Activated naive CD4-positive, alpha-beta T cell treated with anti-CD3 and anti-CD28 coated beads, Interleukin-2, amount 50 U/mL, for 24 hours (primary cell): ENCODE results near the gene TMEM147.

Source experiments
- H3K27ac Mint-ChIP-seq: one replicate; pipeline ENCODE4 v1.8.0; 2021; ENCODE audit warnings: mild to moderate bottlenecking, mixed read lengths
- H3K27me3 Mint-ChIP-seq: one replicate; pipeline ENCODE4 v1.8.0; 2021; ENCODE audit warnings: mixed read lengths
- H3K36me3 Mint-ChIP-seq: one replicate; pipeline ENCODE4 v1.8.0; 2021; ENCODE audit warnings: mixed read lengths
- H3K4me1 Mint-ChIP-seq: one replicate; pipeline ENCODE4 v1.8.0; 2021; ENCODE audit warnings: mixed read lengths
- H3K4me3 Mint-ChIP-seq: one replicate; pipeline ENCODE4 v1.8.0; 2021; ENCODE audit warnings: mild to moderate bottlenecking, mixed read lengths
- H3K9me3 Mint-ChIP-seq: one replicate; pipeline ENCODE4 v1.8.0; 2021; ENCODE audit warnings: mixed read lengths

Gene TMEM147

GRCh38 chr19:35533822-35534392 is 11.5 kb upstream of the TMEM147 start:
- H3K36me3 Mint-ChIP-seq = no peaks in the 10 kb centered on the region
- H3K4me1 Mint-ChIP-seq = peaks cover 17% of the 10 kb centered on the region
- H3K27me3 Mint-ChIP-seq = peaks cover 5% of the 10 kb centered on the region
- no peak overlapping the region for H3K27ac Mint-ChIP-seq
- H3K4me3 Mint-ChIP-seq = peak overlapping the region; percentile 69
- H3K9me3 Mint-ChIP-seq = no peaks in the 10 kb centered on the region

GRCh38 chr19:35534803-35535480 is 10.5 kb upstream of the TMEM147 start:
- H3K27me3 Mint-ChIP-seq = peaks cover 4% of the 10 kb centered on the region
- no peaks in the 10 kb centered on the region for H3K36me3 Mint-ChIP-seq
- no peak overlapping the region for H3K27ac Mint-ChIP-seq
- no peaks in the 10 kb centered on the region for H3K9me3 Mint-ChIP-seq
- H3K4me3 Mint-ChIP-seq = no peak overlapping the region
- peaks cover 17% of the 10 kb centered on the region for H3K4me1 Mint-ChIP-seq

- no peaks in the 10 kb centered on the region for H3K9me3 Mint-ChIP-seq
- no peak overlapping the region for H3K27ac Mint-ChIP-seq
- no peaks in the 10 kb centered on the region for H3K36me3 Mint-ChIP-seq
- no peaks in the 10 kb centered on the region for H3K27me3 Mint-ChIP-seq
- H3K4me3 Mint-ChIP-seq = no peak overlapping the region
- H3K4me1 Mint-ChIP-seq = peaks cover 6% of the 10 kb centered on the region
These were observed 6.1 kb upstream of the TMEM147 start for GRCh38 chr19:35539314-35539713.

- Mint-ChIP-seq H3K4me1 (peaks cover 9% of the 10 kb centered on the region), H3K36me3 (no peaks in the 10 kb centered on the region), H3K27me3 (no peaks in the 10 kb centered on the region), H3K4me3 (no peak overlapping the region), H3K9me3 (no peaks in the 10 kb centered on the region), H3K27ac (no peak overlapping the region)
These were observed 5.6 kb upstream of the TMEM147 start for GRCh38 chr19:35539850-35540249.

- H3K4me3 Mint-ChIP-seq = no peak overlapping the region
- peaks cover 9% of the 10 kb centered on the region for H3K4me1 Mint-ChIP-seq
- no peaks in the 10 kb centered on the region for H3K27me3 Mint-ChIP-seq
- H3K36me3 Mint-ChIP-seq = no peaks in the 10 kb centered on the region
- H3K27ac Mint-ChIP-seq = peak overlapping the region; percentile 36
- no peaks in the 10 kb centered on the region for H3K9me3 Mint-ChIP-seq
These were observed 5.0 kb upstream of the TMEM147 start for GRCh38 chr19:35540356-35540927.

GRCh38 chr19:35542209-35542608 is 3.2 kb upstream of the TMEM147 start:
- no peak overlapping the region for H3K4me3 Mint-ChIP-seq
- no peaks in the 10 kb centered on the region for H3K27me3 Mint-ChIP-seq
- H3K4me1 Mint-ChIP-seq = peaks cover 21% of the 10 kb centered on the region
- no peaks in the 10 kb centered on the region for H3K9me3 Mint-ChIP-seq
- H3K27ac Mint-ChIP-seq = no peak overlapping the region
- H3K36me3 Mint-ChIP-seq = peaks cover 1% of the 10 kb centered on the region

- Mint-ChIP-seq H3K27me3 (no peaks in the 10 kb centered on the region), H3K9me3 (no peaks in the 10 kb centered on the region), H3K4me1 (peaks cover 27% of the 10 kb centered on the region), H3K4me3 (peak overlapping the region; percentile 92), H3K27ac (no peak overlapping the region), H3K36me3 (peaks cover 3% of the 10 kb centered on the region)
These were observed 1.9 kb upstream of the TMEM147 start for GRCh38 chr19:35543280-35544109.

- H3K36me3 Mint-ChIP-seq = peaks cover 8% of the 10 kb centered on the region
- no peaks in the 10 kb centered on the region for H3K9me3 Mint-ChIP-seq
- peak overlapping the region; percentile 92 for H3K4me3 Mint-ChIP-seq
- H3K27ac Mint-ChIP-seq = peak overlapping the region; percentile 77
- H3K4me1 Mint-ChIP-seq = peaks cover 35% of the 10 kb centered on the region
- H3K27me3 Mint-ChIP-seq = no peaks in the 10 kb centered on the region
These were observed 1.2 kb upstream of the TMEM147 start for GRCh38 chr19:35544110-35544802.

- Mint-ChIP-seq H3K9me3 (no peaks in the 10 kb centered on the region), H3K27me3 (no peaks in the 10 kb centered on the region), H3K4me1 (peaks cover 37% of the 10 kb centered on the region), H3K36me3 (peaks cover 11% of the 10 kb centered on the region), H3K4me3 (peak overlapping the region; percentile 95), H3K27ac (peak overlapping the region; percentile 96)
These were observed 492 bp downstream of the TMEM147 start for GRCh38 chr19:35545855-35546381.

GRCh38 chr19:35546532-35546931 is 1.1 kb downstream of the TMEM147 start:
- H3K36me3 Mint-ChIP-seq = peaks cover 12% of the 10 kb centered on the region
- H3K4me1 Mint-ChIP-seq = peaks cover 37% of the 10 kb centered on the region
- no peaks in the 10 kb centered on the region for H3K9me3 Mint-ChIP-seq
- peak overlapping the region; percentile 96 for H3K27ac Mint-ChIP-seq
- no peaks in the 10 kb centered on the region for H3K27me3 Mint-ChIP-seq
- peak overlapping the region; percentile 95 for H3K4me3 Mint-ChIP-seq

GRCh38 chr19:35549174-35549788 is 3.9 kb downstream of the TMEM147 start:
- no peaks in the 10 kb centered on the region for H3K27me3 Mint-ChIP-seq
- peaks cover 12% of the 10 kb centered on the region for H3K36me3 Mint-ChIP-seq
- peak overlapping the region; percentile 5 for H3K27ac Mint-ChIP-seq
- no peaks in the 10 kb centered on the region for H3K9me3 Mint-ChIP-seq
- H3K4me3 Mint-ChIP-seq = no peak overlapping the region
- peaks cover 35% of the 10 kb centered on the region for H3K4me1 Mint-ChIP-seq

GRCh38 chr19:35549879-35550523 is 4.6 kb downstream of the TMEM147 start:
- Mint-ChIP-seq H3K27ac (no peak overlapping the region), H3K9me3 (no peaks in the 10 kb centered on the region), H3K27me3 (no peaks in the 10 kb centered on the region), H3K36me3 (peaks cover 12% of the 10 kb centered on the region), H3K4me1 (peaks cover 28% of the 10 kb centered on the region), H3K4me3 (no peak overlapping the region)

GRCh38 chr19:35551091-35551810 is 5.8 kb downstream of the TMEM147 start:
- Mint-ChIP-seq H3K27me3 (no peaks in the 10 kb centered on the region), H3K9me3 (no peaks in the 10 kb centered on the region), H3K4me1 (peaks cover 25% of the 10 kb centered on the region), H3K36me3 (peaks cover 12% of the 10 kb centered on the region), H3K4me3 (no peak overlapping the region), H3K27ac (no peak overlapping the region)
